Mucosa of descending colon (tissue), 3 donors: ENCODE results near the gene SERPINB12. TPM values are rescaled to one million over a fixed set of nuclear protein-coding genes. Genes with fewer than 3 reads are reported as not detected.
A peak's percentile ranks its signal among the peaks of the same experiment; 100 is the strongest.

Source experiments
- ATAC-seq: fragments of 200-7000 bp; cut with Tn5 transposase; one replicate; pipeline ENCODE4 v1.9.1; 2020; ENCODE audit warnings: mild to moderate bottlenecking, moderate library complexity
- DNase-seq, 3 donors: peaks; one replicate each; pipeline ENCODE4 v3.0.0-alpha.2; 2020
- H3K36me3 ChIP-seq: fragments of 200-600 bp; one replicate; pipeline ENCODE4 v1.8.0; 2021; ENCODE audit warnings: low read depth, mild to moderate bottlenecking
- H3K4me1 ChIP-seq: fragments of 200-600 bp; one replicate; pipeline ENCODE4 v1.8.0; 2021; ENCODE audit warnings: low read depth, mild to moderate bottlenecking
- H3K4me3 ChIP-seq: fragments of 200-600 bp; one replicate; pipeline ENCODE4 v1.8.0; 2021; ENCODE audit warnings: mild to moderate bottlenecking
- H3K9me3 ChIP-seq: fragments of 200-600 bp; one replicate; pipeline ENCODE4 v1.8.0; 2021; ENCODE audit warnings: mild to moderate bottlenecking
- intact Hi-C, 2 donors: fragments of 100-400 bp; cut with DNase I in 1 of 2; cut with micrococcal nuclease in 1 of 2; formaldehyde crosslinking; loops; one replicate each; pipeline versions ENCODE4 v1.11.0 to v1.11.1; 2022; cut with DNase I, micrococcal nuclease
- total RNA-seq, 3 donors: library from RNA; stranded (reverse); fragmentation: NEBNext Ultra II Directional in 2 of 3; extraction: Animal tissue kit (Norgen Biotek cat#: 25700) in 2 of 3; gene quantifications; one replicate each; pipeline versions ENCODE4 v1.2.1 to v1.2.4, GENCODE V29; 2021 to 2023
- TF ChIP-seq, protein P1 (sequence below): fragments of 200-600 bp; IDR thresholded peaks from one replicate; pipeline ENCODE4 v1.8.0; 2022; ENCODE audit warnings: antibody characterized with exemption, mild to moderate bottlenecking
- donor health status: DM: no; HTN: no; CAD: no; lungs with moderate emphysema.
- donor health status: DM: no; HTN: no; CAD: no.
- donor health status: DM: no; HTN: yes; CAD: no.

Gene SERPINB12
- total RNA-seq, 3 donors from 2014 or later: not detected

DNA sequence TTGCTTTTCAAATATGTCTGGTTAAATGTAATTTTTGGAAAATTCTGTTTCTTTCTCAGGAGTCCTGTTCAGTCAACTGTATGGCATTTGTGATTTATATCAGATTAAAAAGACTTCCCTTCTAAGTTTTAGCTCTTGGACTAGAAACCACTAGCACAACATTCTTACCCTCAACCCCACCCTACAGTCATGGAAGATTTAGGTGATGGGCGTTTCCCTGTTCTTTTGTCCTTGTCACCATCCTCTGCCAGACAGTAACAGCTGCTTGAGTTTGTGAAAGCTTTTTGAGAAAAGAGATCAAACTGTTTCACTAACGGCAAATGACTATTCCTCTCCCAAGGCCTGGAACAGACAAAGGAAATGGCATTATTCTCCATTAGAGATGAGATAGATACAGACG lies 33.6 kb upstream of the SERPINB12 start:
- Histone ChIP-seq H3K4me3 (no peak overlapping the region), H3K36me3 (no peaks in the 10 kb centered on the region), H3K9me3 (no peaks in the 10 kb centered on the region), H3K4me1 (no peaks in the 10 kb centered on the region)
- ATAC-seq (no peak), DNase-seq (no peak)
- intact Hi-C loops: no loop called here
- TF ChIP-seq, protein P1, sequence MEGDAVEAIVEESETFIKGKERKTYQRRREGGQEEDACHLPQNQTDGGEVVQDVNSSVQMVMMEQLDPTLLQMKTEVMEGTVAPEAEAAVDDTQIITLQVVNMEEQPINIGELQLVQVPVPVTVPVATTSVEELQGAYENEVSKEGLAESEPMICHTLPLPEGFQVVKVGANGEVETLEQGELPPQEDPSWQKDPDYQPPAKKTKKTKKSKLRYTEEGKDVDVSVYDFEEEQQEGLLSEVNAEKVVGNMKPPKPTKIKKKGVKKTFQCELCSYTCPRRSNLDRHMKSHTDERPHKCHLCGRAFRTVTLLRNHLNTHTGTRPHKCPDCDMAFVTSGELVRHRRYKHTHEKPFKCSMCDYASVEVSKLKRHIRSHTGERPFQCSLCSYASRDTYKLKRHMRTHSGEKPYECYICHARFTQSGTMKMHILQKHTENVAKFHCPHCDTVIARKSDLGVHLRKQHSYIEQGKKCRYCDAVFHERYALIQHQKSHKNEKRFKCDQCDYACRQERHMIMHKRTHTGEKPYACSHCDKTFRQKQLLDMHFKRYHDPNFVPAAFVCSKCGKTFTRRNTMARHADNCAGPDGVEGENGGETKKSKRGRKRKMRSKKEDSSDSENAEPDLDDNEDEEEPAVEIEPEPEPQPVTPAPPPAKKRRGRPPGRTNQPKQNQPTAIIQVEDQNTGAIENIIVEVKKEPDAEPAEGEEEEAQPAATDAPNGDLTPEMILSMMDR: no peak

DNA sequence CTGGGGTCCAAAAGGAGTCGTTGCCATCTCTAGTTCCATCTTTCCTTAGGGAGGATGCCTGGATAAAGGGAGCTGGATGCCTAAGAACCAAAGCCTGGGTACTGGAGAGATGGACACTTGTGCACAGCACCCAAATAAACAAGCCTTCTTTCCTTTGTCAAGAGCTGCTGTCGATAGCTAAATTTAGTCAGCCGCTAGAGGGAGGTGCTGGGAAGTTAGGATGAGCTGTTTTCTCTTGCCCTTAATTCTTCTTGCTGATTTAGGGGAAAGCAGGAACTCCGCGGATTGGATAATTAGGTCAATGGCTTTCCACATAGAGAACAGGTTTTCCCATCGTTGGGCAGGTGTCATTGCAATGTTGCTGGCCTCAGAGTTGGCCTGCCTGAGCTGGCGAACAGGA lies 30.9 kb upstream of the SERPINB12 start:
- H3K36me3 ChIP-seq: no peaks in the 10 kb centered on the region
- TF ChIP-seq, protein P1: no peak
- no peak overlapping the region for H3K4me3 ChIP-seq
- no peaks in the 10 kb centered on the region for H3K4me1 ChIP-seq
- DNase-seq: peak in 1 of 3 donors; percentile 43
- no peaks in the 10 kb centered on the region for H3K9me3 ChIP-seq
- ATAC-seq: no peak
- intact Hi-C loops: no loop called here

DNA sequence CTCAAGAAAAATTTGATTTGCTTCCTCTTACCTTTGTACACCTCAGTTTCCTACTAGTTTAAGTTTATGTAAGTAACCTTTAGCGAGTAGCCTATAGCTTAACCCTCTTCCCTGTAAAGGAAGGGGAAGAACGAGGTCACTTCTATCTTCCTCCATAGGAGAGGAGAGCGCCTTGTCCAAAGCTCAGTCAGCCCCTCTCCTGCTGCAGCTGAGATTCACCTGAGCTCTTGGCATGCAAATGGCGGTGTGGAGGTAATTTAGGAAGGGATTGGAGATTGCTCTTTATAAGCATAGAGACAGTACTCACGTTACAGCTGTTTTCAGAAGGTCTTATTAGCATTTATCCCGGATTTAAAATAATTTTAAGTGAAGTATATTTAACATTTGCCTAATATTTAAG lies 27.8 kb upstream of the SERPINB12 start:
- TF ChIP-seq, protein P1: no peak
- intact Hi-C loops: no loop called here
- Histone ChIP-seq H3K4me3 (no peak overlapping the region), H3K36me3 (no peaks in the 10 kb centered on the region), H3K9me3 (no peaks in the 10 kb centered on the region), H3K4me1 (no peaks in the 10 kb centered on the region)
- no peak for DNase-seq
- no peak for ATAC-seq

DNA sequence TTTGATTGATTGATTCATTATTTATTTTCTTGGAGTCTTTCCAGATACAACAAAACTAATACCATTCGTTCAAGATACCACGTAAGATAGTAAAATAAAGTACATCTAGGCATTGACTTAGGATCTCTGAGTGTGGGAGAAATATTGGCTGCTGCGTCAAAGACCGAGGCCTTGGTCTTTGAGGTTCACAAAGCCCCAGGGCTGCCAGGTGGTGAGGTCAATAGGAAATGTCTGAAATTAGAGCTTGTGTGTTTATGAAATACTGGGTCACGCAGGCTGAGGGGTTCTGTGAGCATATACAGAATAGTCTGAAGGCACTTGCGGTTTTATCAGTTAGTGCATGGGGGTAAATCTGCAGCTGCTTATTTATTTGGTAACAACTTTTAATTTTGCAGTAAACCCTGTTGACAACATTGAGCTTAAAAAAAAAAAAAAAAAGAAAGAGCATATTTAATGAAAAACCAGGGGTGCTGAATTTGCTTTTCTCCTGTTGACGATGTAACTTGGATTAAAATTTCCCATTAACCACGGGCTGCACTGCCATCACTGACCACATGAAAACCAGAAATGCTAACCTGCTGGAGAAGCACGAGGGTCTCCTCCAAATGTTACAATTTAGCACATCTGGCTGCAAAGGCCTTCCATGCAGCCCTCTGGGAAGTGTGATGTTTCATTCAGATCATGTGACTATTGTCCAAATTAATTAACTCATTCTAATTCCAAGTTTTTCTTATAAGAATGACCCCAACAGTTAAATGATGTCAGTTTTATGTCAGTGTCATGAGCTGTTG lies 27.1 kb upstream of the SERPINB12 start:
- H3K4me3 ChIP-seq: no peak overlapping the region
- DNase-seq (no peak), ATAC-seq (no peak)
- H3K4me1 ChIP-seq: no peaks in the 10 kb centered on the region
- TF ChIP-seq, protein P1: no peak
- no peaks in the 10 kb centered on the region for H3K36me3 ChIP-seq
- intact Hi-C loops: loop anchor here in 1 of 2 donors (5.0 kb wide), 1 partner anchor 327 kb away; no protein-coding TSS in a partner anchor
- H3K9me3 ChIP-seq: no peaks in the 10 kb centered on the region

DNA sequence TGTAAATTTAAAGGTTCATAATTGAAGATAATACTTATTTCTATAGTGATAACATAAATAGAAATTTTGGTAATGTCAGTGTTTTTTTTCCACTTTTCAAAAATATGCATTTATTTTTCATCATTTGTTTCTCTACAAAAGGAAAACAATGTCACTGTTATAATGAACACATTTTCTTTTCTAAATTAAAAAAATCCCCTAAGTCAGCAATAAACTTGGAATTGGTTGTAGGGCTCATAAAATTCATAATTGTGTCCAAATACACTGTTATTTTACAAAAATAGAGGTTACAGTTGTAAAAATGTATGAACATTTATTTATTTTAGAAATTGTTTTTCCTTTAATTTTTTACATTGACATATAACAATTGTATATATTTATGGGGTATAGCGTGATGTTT lies 26.4 kb upstream of the SERPINB12 start:
- intact Hi-C loops: loop anchor here in 1 of 2 donors (5.0 kb wide), 1 partner anchor 326 kb away; no protein-coding TSS in a partner anchor
- no peaks in the 10 kb centered on the region for H3K36me3 ChIP-seq
- H3K9me3 ChIP-seq: no peaks in the 10 kb centered on the region
- no peak for ATAC-seq
- no peak for DNase-seq
- H3K4me3 ChIP-seq: no peak overlapping the region
- H3K4me1 ChIP-seq: no peaks in the 10 kb centered on the region
- TF ChIP-seq, protein P1: no peak
